NCI-H2107 (cell line): ENCODE results near the gene ZBTB43.

Experiments
- DNase-seq: peaks from one replicate; lab custom pipeline; 2025; lab: John Stamatoyannopoulos, UW

ZBTB43 gene

DNA sequence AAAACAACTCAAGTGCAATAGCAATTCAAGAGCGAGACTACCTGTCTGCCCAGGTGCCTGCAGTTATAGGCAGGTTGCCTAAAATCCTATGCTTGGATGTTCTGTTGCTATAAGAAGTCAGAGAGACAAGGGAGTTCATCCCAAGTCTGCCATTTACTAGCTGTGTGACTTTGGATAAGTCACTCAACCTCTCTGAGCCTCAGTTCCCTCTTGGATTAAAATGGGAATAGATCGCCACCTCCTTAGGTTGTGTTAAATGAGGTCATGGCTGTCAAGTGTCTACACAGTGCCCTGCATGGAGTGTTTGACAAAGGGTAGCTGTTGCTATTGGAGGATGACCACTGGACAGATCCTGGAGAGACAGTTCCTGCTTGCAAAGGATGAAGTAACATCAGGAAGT lies 54.3 kb downstream of the ZBTB43 start:
- DNase-seq: no peak

DNA sequence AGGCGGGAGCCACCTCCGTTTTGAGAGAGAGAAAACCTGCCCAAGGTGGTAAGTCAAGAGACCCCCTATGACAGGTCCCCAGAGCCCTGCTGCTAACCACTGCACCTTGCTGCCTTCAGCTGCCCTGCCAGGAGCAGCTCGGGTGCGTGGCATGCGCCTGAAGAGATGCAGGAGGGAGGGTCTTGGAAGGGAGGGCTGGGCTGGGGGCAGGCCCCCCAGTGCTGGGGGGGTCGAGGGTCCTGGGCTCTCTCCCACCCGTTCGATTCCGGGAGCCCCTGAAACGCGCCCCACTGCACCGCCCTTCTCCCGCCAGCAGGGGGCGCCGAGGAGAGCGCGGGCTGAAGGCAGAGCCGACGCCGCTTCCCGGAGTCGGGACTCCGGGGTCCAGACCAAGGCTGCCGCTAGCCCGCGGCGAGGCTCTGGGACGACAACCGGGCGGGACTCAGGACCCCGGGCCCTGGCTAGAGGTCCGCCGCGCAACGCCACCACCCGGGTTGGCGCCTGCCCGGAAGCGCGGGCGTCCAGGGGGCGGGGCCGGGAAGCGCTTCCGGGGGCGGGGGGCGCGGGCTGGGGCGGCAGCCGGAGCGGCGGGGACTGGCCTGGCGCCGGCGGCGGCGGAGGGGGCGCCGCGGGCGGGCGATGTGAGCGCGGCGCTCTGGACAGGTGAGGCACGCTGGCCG lies 55.4 kb downstream of the ZBTB43 start, which contains the start of gene ZBTB34:
TSS of gene ZBTB34 (plus strand) at position 563 of the 680 bp plus-strand sequence. CDS start 18,761 bp downstream, outside the sequence.
- peak; percentile 33 for DNase-seq

DNA sequence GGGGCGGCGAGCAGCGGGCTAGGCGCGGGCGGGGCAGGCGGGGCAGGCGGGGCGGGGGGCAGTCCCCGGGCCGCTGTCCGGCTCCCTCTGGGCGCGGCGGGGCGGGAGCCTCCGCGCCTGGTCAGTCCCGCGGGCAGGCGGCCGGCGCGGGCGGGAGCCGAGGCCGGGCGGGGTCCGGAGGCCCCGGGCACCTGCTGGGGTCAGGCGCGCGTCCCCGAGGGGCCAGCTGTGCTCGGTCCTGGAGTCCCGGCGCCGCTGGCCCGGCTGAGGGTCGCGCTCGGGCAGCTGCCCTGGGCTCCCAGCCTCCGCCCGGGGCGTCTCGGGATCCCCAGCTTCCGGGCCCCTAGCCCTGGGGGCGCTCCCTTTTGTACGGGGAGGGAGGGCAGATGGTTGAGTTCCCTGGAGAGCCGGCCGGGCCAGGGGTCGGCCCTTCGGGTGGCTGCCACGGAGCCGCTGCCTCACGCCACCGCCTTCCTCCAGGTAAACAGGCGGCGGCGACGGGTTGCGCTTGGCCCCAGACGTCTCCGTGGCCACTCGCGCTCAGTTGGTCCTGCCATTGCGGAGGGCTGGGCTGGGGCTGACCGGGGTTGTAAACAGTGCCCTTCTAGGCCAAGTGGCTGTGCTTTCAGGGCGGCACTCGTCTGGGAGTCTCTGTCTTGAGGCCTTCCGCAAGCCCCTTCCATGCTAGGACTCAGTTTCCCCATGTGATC lies 56.1 kb downstream of the ZBTB43 start:
- no peak for DNase-seq

DNA sequence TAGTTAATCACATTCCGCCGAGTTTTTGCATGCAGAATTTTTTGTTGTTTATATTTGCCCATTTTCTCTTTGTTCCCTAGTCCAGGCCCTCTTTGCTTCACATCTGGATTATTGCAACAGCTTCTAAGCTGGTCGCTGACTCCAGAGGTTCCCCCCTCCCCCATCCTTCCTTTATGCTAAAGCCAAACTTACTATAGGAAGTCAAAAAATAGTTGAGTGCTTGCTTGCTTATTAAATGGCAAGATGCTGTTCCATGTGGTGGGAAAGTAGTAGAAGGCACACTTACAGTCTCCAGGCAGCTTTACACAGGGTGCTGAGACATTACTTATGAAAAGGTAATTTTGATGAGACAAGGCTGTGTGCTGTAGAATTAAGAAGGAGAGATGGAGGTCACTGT lies 56.9 kb downstream of the ZBTB43 start:
- DNase-seq: no peak

DNA sequence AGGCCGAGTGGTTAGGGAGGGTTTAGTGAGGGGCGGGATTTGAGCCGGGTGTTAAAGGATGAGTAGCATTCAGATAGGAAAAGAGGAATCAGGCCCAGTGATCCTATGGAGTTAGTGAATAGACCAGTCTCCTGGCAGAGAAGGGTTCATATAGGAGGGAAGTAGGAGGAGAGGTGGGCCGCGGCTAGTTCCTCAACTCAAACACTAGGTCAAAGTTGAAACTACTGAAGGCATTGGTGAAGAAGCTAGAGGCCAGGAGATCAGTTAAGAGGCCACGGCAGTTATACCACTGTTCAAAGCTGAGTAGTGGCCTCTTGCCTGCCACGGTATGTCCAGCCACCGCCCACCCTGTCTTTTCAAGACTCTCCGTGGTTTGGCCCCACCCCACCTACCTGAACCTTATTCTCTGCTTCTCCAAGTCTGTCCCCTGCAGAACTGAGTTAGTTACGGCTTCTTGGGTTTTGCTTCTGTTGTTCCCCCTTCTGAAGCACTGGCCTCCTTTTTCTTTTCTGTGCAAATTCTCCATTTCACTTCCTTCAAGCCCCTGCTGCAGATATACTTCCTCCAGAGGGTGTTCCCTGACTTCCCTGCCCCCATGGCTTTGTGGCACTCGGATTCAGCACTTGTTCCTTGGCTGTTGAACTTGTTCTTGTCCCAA lies 57.4 kb downstream of the ZBTB43 start:
- DNase-seq: no peak

DNA sequence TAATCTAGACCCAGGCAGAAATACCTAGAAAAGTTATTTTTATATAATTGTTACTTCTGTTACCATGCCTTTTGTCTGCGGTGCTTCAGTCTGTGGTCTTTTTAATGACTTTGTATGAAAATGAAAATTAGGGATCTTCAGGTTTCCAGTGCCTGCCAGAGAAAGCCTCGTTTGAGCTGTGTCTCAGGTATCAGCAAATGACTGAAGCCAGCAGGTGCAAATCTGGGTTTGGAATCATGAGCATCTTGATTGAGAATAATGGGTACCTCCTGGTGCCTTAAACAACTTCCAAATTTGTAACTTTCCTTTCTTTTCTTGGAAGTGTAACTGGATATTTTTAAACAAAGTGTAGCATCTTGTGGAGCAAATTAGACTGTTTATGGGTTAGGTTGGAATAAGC lies 59.9 kb downstream of the ZBTB43 start:
- no peak for DNase-seq

DNA sequence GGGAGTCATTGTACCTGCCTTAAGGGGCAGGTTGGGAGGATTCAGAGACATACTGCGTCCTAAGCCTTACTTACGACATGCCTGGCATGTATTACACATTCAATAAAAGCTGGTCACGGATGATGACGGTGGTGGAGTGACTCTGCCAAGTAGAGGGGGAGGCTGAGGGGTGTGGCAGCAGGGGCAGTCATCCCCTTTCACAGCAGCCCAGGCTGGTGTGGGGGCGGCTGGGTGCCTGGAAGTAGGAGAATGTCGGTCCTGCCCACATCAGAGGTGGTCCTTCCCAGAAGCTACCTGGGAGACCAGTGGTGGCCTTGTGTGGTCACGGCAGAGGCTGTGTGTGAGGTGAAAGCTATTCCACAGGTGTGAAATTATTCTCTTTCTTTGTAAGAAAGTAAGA lies 64.5 kb downstream of the ZBTB43 start:
- DNase-seq: no peak

DNA sequence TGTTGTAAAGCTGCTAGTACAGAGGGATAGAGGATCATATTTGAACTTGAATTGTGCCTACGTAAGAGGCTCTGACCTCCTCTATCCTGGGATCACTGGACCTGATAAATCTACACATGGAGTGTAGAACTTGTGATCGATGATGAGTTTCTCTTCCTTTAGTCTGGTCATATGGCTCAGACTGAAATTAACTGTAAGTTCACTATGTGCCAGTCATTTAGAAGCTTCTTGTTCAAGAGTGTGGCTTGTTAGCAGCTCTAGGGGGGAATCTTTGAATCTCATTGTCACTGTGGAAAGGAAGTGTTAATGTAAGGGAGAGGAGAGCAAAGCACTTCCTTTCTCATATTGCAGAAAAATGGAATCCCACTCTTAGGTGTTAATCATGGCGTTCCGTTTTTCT lies 67.7 kb downstream of the ZBTB43 start:
- DNase-seq: no peak

DNA sequence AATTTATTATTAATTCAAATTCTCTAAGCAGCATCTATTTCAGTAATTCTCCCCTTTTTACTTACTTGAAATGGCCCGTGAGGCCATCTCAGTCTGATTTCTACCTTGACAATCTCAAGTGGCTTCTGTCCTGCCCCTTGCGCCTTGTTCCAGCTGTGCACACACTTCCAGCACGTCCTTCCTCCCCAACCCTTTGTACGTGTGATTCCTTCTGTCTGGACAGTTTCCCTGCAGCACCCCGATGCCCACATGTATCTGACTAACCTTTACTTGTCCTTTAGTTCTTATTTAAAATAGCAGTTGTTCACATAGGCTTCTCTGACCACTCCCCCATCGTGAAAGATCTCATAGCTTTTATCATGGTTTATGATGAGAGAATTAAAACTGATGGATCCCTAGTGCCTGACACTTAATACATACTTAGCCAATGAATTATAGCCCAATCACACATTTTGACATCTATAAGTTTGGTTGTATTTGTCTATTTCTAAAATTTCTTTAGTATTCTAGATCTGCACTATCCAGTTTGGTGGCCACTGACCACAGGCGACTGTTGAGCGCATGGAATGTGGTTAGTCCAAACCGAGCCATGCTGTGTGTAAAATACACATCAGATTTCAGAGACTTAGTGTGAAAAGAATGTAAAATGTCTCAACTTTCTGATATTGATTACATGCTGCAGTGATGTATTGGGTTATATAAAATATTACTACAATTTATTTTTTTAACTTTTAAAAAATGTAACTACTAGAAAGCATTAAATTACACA lies 69.9 kb downstream of the ZBTB43 start:
- no peak for DNase-seq

DNA sequence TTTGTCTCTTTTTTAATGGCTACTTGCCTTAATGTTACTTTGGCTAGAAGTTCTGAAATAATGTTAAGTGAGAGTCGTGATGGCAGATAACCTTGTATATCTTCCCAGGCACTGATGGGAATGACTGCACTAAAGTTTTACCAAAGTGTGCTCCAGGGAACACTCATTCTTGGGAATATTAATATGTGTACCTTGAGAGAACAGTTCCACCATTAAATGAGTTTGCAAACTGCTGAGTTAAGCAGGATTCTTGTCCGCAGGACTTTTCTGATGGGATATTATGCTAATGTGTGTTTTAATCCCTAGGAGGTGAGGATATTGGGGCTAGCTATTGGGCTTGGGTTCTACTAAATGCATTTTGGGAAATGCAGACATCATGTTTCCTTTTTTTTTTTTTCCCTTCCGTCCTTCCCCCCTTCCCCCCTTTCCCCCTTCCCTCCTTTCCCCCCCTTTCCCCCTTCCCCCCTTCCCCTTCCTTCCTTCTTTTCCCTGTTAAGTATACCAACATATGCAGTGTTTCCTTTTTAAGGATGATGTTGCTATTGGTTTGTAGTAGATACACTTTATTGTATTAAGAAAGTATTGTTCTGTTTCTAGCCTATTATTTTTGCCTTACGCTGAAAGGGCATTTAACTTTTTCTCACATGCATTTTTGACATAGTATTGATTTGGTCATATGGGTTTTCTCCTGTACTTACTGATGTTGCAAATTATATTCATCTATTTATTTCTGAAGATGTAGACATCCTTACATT lies 71.1 kb downstream of the ZBTB43 start:
- no peak for DNase-seq

DNA sequence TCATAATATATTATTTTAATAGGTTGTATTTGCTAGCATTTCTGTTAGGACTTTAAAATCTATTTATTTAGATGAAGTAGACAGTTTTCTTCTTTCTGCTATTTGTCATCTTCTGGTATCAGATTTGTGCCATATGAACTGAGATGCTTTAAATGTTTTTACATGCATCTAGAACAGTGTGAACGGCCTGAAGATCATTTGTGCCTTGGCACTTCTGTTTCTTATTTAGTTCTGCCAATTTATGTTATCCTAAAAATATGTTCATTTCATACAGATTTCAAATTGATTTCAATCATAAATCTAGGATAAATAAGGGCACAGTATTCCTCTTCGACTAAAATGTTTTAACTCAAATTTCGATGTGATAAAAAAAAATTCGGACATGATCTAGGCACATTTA lies 71.7 kb downstream of the ZBTB43 start:
- DNase-seq: no peak

DNA sequence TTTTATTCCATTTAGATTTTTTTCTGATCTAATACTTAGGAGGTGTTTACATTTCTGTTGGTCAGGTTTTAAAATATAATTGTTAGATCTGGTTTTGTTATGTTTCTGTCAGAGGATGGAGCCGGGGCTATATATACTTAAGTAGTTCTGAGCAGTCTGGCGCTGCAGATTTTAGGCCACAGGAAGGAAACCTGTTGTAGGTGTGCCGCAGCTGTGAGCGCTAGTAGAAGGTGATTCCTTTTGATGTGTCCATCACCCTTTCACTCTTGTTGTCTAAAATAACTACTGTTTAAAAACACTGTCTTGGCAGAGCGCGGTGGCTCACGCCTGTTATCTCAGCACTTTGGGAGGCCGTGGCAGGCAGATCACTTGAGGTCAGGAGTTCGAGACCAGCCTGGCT lies 72.6 kb downstream of the ZBTB43 start:
- no peak for DNase-seq

DNA sequence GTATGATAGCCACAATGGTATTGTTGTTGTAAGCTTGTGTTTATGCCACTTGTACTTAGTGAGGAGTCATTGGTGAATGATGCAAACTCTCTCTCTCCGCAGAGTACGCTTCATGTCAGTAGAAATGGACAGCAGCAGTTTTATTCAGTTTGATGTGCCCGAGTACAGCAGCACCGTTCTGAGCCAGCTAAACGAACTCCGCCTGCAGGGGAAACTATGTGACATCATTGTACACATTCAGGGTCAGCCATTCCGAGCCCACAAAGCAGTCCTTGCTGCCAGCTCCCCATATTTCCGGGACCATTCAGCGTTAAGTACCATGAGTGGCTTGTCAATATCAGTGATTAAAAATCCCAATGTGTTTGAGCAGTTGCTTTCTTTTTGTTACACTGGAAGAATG lies 74.4 kb downstream of the ZBTB43 start:
- no peak for DNase-seq

DNA sequence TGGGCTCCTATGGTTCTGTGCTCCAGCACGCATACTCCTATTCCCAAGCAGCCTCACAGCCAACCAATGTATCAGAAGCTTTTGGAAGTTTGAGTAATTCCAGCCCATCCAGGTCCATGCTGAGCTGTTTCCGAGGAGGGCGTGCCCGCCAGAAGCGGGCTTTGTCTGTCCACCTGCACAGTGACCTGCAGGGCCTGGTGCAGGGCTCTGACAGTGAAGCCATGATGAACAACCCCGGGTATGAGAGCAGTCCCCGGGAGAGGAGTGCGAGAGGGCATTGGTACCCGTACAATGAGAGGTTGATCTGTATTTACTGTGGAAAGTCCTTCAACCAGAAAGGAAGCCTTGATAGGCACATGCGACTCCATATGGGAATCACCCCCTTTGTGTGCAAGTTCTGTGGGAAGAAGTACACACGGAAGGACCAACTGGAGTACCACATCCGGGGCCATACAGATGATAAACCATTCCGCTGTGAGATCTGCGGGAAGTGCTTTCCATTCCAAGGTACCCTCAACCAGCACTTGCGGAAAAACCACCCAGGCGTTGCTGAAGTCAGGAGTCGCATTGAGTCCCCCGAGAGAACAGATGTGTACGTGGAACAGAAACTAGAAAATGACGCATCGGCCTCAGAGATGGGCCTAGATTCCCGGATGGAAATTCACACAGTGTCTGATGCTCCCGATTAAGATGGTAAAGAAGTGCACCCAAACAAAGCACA lies 75.5 kb downstream of the ZBTB43 start:
- no peak for DNase-seq

DNA sequence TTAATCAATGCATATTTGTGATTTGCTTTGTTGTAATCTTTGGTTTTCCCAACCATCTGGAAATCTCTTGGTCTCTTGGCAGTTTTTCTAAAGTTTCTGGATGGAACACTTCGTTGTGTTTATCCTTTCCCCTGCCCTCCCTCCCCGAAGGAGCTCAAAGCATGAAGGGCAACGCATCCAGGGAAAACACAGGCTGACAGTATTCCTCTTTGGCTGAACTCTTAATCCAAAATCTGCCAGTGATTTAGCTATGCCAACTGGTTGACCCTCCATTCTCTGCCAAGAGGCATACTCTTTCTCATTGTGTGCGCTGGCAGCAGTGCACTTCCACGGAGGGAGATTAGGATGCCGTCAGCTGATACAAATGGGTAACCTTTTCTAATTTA lies 76.1 kb downstream of the ZBTB43 start:
- no peak for DNase-seq

DNA sequence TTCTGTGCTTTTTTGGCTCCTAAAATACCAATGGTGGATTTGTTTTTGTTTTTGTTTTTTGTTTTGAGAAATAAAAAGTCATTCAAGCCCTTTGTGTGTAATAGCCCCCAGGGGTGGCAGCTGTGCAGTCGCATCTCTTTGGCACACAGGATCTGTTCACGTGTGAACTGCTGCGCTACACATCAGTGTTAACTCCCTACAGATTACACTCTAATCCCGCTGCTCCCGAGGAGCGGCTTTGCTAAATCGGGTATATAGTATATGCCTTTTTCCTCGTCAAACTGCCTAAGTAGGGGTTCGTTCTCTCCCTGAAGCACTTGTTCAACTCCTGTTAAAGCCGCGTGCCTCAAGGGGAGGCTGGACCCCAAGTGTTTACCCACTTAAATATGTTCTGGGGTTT lies 77.9 kb downstream of the ZBTB43 start:
- DNase-seq: no peak

DNA sequence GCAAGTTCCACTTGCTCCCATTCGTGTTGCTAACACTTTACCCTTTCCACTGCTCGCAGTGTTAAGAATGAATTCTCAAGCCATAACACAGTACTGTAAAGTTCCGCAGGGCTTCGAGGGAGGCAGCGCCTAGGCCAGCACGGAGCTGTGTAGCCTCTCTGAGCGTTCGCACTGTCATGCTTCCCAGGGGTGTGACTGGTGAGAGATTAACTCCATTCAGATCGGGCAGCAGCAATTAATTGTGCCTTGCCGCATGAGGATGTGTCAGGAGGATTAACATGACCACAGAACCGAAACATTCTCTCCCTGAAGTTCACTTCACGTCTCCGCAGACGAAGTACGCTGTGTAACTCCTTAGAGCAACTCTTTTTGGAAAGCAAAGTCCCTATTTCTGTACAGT lies 78.8 kb downstream of the ZBTB43 start:
- DNase-seq: no peak

DNA sequence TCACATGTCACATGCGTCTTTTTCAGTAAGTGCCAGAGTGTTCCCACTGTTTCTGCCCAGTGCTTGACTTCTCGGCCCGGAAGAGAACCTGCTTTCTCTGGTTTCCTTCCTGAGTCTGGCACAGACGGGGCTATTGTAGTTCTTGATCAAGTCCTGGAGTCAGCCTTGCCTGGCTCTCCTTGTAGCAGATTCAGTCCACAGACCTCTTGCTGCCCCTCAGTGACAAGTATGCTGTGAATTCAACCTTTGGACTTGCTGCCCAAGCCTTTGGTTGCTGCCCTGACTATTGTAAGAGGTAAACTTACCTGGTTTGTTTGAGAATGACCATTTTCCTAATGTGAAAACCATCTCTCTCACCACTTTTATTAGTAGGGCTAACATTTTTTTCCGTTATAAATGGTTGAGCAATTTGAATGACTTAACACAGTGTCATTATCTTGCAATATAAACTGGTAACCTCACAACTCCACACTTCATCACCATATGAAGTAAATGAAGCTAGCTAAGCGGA lies 80.3 kb downstream of the ZBTB43 start:
- DNase-seq: no peak

DNA sequence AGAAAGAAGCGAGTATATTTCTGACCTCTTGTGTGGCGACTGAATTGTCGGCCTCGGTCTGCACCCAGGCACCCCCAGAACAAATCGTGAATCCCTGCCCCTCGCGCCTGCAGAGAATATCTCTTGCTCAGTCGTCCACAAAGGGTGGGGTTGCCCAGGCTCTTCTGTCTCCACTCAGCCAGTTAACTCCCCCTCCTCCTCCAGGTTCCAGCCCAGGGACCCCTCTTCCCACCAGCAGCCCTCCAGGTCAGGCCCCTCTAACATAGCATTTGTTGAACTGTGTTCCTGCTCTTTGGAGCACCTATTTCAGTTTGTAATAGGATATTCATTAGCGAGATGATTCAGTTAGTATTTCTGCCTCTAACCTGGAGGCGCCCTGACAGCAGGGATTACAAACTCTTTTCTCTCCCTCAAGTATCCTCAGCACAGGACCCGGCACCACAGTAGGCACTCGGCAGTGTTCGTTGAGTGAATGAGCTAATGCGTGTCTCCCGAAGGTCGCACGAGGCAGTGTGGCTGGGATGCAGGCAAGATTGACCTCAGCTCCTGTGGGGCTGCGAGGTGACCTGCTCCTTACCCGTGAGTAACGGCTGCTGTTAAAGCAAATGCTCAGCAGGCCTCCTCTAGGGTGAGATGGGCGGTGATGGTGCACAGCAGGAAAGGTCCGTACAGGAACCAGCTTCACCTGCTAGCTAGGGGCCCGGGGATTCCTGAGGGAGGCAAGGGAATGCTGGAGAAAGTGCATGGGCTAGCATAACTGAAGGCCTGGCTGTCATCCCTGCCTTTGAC lies 81.4 kb downstream of the ZBTB43 start:
- DNase-seq: no peak

DNA sequence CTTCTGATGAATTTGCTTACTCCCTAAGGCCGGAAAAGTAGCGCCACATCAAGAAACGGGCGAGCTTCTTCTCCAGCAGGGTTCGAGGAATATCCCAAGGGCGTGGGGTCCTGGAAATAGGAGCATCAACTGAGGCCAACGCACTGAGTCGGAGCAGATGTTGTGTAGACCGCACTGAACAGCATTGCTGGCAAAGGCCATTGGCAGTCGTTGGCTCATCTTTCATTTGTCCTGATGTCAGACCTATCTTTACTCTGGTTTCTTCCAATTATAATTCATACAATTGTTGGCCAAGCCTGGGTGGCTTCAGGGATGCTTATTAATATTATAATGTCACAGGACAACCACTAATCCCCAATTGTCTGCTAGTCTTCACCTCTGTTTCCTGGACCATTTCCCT lies 82.1 kb downstream of the ZBTB43 start:
- DNase-seq: no peak
